ENCODE data around the gene GABPB1. TPM values are rescaled to one million over a fixed set of nuclear protein-coding genes. Genes with fewer than 3 reads are reported as not detected.
A peak's percentile ranks its signal among the peaks of the same experiment; 100 is the strongest.

The GABPB1 gene
- total RNA-seq, 4 donors from 2014 or later, result 10.8 to 31.2 (median 20.3) TPM

- Histone ChIP-seq H3K27me3 (no peaks in the 10 kb centered on the region), H3K27ac (peak overlapping the region; percentile 100), H3K9me3 (no peaks in the 10 kb centered on the region), H3K4me1 (peaks cover 55% of the 10 kb centered on the region), H3K36me3 (peaks cover 4% of the 10 kb centered on the region), H3K4me3 (peak overlapping the region; percentile 93)
- TF ChIP-seq, protein P1, sequence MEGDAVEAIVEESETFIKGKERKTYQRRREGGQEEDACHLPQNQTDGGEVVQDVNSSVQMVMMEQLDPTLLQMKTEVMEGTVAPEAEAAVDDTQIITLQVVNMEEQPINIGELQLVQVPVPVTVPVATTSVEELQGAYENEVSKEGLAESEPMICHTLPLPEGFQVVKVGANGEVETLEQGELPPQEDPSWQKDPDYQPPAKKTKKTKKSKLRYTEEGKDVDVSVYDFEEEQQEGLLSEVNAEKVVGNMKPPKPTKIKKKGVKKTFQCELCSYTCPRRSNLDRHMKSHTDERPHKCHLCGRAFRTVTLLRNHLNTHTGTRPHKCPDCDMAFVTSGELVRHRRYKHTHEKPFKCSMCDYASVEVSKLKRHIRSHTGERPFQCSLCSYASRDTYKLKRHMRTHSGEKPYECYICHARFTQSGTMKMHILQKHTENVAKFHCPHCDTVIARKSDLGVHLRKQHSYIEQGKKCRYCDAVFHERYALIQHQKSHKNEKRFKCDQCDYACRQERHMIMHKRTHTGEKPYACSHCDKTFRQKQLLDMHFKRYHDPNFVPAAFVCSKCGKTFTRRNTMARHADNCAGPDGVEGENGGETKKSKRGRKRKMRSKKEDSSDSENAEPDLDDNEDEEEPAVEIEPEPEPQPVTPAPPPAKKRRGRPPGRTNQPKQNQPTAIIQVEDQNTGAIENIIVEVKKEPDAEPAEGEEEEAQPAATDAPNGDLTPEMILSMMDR (IDR thresholded peaks at IDR 0.05), result no peak
- TF ChIP-seq POLR2AphosphoS5 (IDR thresholded peaks at IDR 0.05), result peak in 1 of 3 donors; percentile 72
- TF ChIP-seq EP300 (IDR thresholded peaks at IDR 0.05), result no peak
- TF ChIP-seq POLR2A (IDR thresholded peaks at IDR 0.05), result peak; percentile 60 to 63
- DNase-seq (ENCODE audit: low spot score in 2 of 2), result peak in 1 of 2 donors; percentile 72
- WGBS, result 0% methylated on average over 50 of the region's 79 CpGs
These were observed 792 bp downstream of the GABPB1 start for GRCh38 chr15:50353975-50354837.

DNA sequence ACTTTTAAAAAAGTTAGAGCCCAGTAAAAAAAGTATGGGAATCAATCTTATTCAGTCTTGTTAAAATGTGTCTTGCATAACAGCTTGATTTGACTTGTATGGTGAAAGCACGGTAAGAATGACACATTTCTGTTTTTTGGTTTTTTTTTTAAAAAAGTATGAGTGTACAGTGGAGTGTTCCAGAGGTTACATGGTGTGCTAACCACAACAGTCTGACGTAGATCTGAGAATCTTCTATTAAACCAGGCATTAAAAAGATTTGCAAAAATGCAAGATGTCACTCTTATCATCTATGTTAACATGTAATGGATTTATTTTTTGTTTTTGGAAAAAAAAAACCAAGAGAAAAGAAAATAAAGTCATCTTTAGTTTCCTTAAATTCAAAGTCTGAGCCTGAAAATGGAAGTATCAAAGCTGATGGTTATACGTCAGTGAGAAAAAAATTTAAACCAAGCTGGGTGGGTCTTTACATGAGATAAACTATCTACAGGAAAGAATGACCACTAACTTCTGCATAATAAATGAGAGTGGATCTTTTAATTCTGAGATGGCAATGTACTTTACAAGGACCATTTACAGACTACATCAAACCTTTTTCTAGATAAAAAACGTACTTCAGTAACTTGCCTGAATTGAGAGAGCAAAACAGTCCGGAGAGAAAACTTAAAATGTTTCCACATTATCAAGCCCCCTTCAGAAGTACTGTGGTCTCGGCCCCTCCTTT lies 1.6 kb downstream of the GABPB1 start:
- DNase-seq (ENCODE audit: low spot score in 2 of 2), result no peak

GRCh38 chr15:50350621-50351020 lies 4.4 kb downstream of the GABPB1 start:
- Histone ChIP-seq H3K27me3 (no peaks in the 10 kb centered on the region), H3K36me3 (no peaks in the 10 kb centered on the region), H3K9me3 (no peaks in the 10 kb centered on the region), H3K4me3 (no peak overlapping the region), H3K4me1 (peaks cover 38% of the 10 kb centered on the region), H3K27ac (peak overlapping the region; percentile 100)
- DNase-seq (ENCODE audit: low spot score in 2 of 2), result no peak
- WGBS, result 66% methylated on average over 3 of the region's 3 CpGs
- TF ChIP-seq, protein P1 (IDR thresholded peaks at IDR 0.05), result no peak
- TF ChIP-seq EP300 (IDR thresholded peaks at IDR 0.05), result no peak
- TF ChIP-seq POLR2A (IDR thresholded peaks at IDR 0.05), result no peak
- TF ChIP-seq POLR2AphosphoS5 (IDR thresholded peaks at IDR 0.05), result no peak

More for the DNA sequence above, 1.6 kb downstream of the GABPB1 start:
- H3K9me3 ChIP-seq, result no peaks in the 10 kb centered on the region
- TF ChIP-seq POLR2A (IDR thresholded peaks at IDR 0.05), result no peak
- no peak for TF ChIP-seq POLR2AphosphoS5 (IDR thresholded peaks at IDR 0.05)
- TF ChIP-seq, protein P1 (IDR thresholded peaks at IDR 0.05), result no peak
- TF ChIP-seq EP300 (IDR thresholded peaks at IDR 0.05), result no peak
- H3K27ac ChIP-seq, result peak overlapping the region; percentile 100
- no peaks in the 10 kb centered on the region for H3K36me3 ChIP-seq
- H3K4me3 ChIP-seq, result peak overlapping the region; percentile 93
- WGBS, result 1% methylated on average over 6 of the region's 6 CpGs
- H3K4me1 ChIP-seq, result peaks cover 58% of the 10 kb centered on the region
- H3K27me3 ChIP-seq, result no peaks in the 10 kb centered on the region

GRCh38 chr15:50345298-50345697 lies 9.7 kb downstream of the GABPB1 start:
- 88% methylated on average over 5 of the region's 5 CpGs for WGBS
- TF ChIP-seq POLR2AphosphoS5 (IDR thresholded peaks at IDR 0.05), result no peak
- no peak for TF ChIP-seq EP300 (IDR thresholded peaks at IDR 0.05)
- no peak for TF ChIP-seq POLR2A (IDR thresholded peaks at IDR 0.05)
- TF ChIP-seq, protein P1 (IDR thresholded peaks at IDR 0.05), result no peak
- Histone ChIP-seq H3K27me3 (no peaks in the 10 kb centered on the region), H3K4me1 (peaks cover 12% of the 10 kb centered on the region), H3K4me3 (no peak overlapping the region), H3K27ac (no peak overlapping the region), H3K9me3 (no peaks in the 10 kb centered on the region), H3K36me3 (no peaks in the 10 kb centered on the region)
- no peak for DNase-seq (ENCODE audit: low spot score in 2 of 2)

DNA sequence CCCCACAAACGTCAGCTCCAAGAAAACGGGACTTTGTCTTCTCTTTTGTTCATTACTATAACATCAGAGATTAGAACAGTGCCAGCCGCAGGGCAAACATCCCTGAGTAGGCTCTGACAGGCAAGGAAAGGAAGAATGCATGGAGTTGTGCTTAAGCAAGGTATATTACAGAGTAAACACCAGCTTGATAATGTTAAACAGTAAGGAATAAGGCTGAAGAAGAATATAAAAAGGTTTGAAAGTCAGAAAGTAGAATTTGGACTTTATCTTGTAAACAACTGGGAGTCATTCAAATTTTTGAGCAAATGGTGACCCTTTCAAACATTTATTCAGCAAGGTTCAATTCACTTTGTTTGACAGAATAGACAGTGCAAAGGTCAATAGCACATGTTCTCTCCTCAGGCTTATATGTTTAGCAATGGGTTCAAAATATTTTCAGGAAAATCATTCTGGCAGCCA lies 11.0 kb downstream of the GABPB1 start:
- no peaks in the 10 kb centered on the region for H3K27me3 ChIP-seq
- peaks cover 2% of the 10 kb centered on the region for H3K4me1 ChIP-seq
- TF ChIP-seq POLR2A (IDR thresholded peaks at IDR 0.05) (no peak), POLR2AphosphoS5 (IDR thresholded peaks at IDR 0.05) (no peak), EP300 (IDR thresholded peaks at IDR 0.05) (no peak)
- TF ChIP-seq, protein P1 (IDR thresholded peaks at IDR 0.05), result no peak
- DNase-seq (ENCODE audit: low spot score in 2 of 2), result no peak
- no peak overlapping the region for H3K27ac ChIP-seq
- WGBS, result 87% methylated on average over 3 of the region's 3 CpGs
- no peaks in the 10 kb centered on the region for H3K9me3 ChIP-seq
- H3K36me3 ChIP-seq, result no peaks in the 10 kb centered on the region
- H3K4me3 ChIP-seq, result no peak overlapping the region

Data from suprapubic skin (tissue), 4 donors.